ENCODE measurements around the gene EXOC2.
A peak's percentile ranks its signal among the peaks of the same experiment; 100 is the strongest.

Gene EXOC2

GRCh38 chr6:520820-521219, 172.1 kb downstream of the EXOC2 start:
- no peak for DNase-seq (ENCODE audit: low read depth in 3 of 3)

- no peak for DNase-seq (ENCODE audit: low read depth in 3 of 3)
These were observed 174.7 kb downstream of the EXOC2 start for GRCh38 chr6:518218-518617.

- DNase-seq (ENCODE audit: low read depth in 3 of 3), result no peak
These were observed 176.7 kb downstream of the EXOC2 start for GRCh38 chr6:516213-516612.

- DNase-seq (ENCODE audit: low read depth in 3 of 3), result no peak
These were observed 177.7 kb downstream of the EXOC2 start for GRCh38 chr6:515267-515666.

GRCh38 chr6:514396-514978, 178.5 kb downstream of the EXOC2 start:
- no peak for DNase-seq (ENCODE audit: low read depth in 3 of 3)

GRCh38 chr6:513961-514360, 179.0 kb downstream of the EXOC2 start:
- no peak for DNase-seq (ENCODE audit: low read depth in 3 of 3)

- DNase-seq (ENCODE audit: low read depth in 3 of 3), result no peak
These were observed 179.9 kb downstream of the EXOC2 start for GRCh38 chr6:513058-513457.

- DNase-seq (ENCODE audit: low read depth in 3 of 3), result no peak
These were observed 181.3 kb downstream of the EXOC2 start for GRCh38 chr6:511488-512137.

GRCh38 chr6:509676-510075, 183.3 kb downstream of the EXOC2 start:
- no peak for DNase-seq (ENCODE audit: low read depth in 3 of 3)

GRCh38 chr6:508614-509013, 184.3 kb downstream of the EXOC2 start:
- no peak for DNase-seq (ENCODE audit: low read depth in 3 of 3)

- no peak for DNase-seq (ENCODE audit: low read depth in 3 of 3)
These were observed 184.9 kb downstream of the EXOC2 start for GRCh38 chr6:508006-508405.

GRCh38 chr6:506920-507622, 185.9 kb downstream of the EXOC2 start:
- DNase-seq (ENCODE audit: low read depth in 3 of 3), result no peak

- DNase-seq (ENCODE audit: low read depth in 3 of 3), result peak in 2 of 3 donors; percentile 37 to 52
These were observed 186.4 kb downstream of the EXOC2 start for GRCh38 chr6:506508-506907.

GRCh38 chr6:505374-505773, 187.6 kb downstream of the EXOC2 start:
- no peak for DNase-seq (ENCODE audit: low read depth in 3 of 3)

- DNase-seq (ENCODE audit: low read depth in 3 of 3), result no peak
These were observed 188.4 kb downstream of the EXOC2 start for GRCh38 chr6:504446-504980.

GRCh38 chr6:503610-504362, 189.2 kb downstream of the EXOC2 start:
- DNase-seq (ENCODE audit: low read depth in 3 of 3), result no peak

GRCh38 chr6:502761-503160, 190.2 kb downstream of the EXOC2 start:
- no peak for DNase-seq (ENCODE audit: low read depth in 3 of 3)

GRCh38 chr6:501891-502601, 190.9 kb downstream of the EXOC2 start:
- peak; percentile 60 to 69 (median 65) for DNase-seq (ENCODE audit: low read depth in 3 of 3)

GRCh38 chr6:499617-500016, 193.3 kb downstream of the EXOC2 start:
- no peak for DNase-seq (ENCODE audit: low read depth in 3 of 3)

- peak in 1 of 3 donors; percentile 53 for DNase-seq (ENCODE audit: low read depth in 3 of 3)
These were observed 194.1 kb downstream of the EXOC2 start for GRCh38 chr6:498795-499231.

GRCh38 chr6:497258-497657, 195.7 kb downstream of the EXOC2 start:
- no peak for DNase-seq (ENCODE audit: low read depth in 3 of 3)
